PC-9 (cell line): ENCODE data around the gene PRR19. TPM values are rescaled to one million over a fixed set of nuclear protein-coding genes. Genes with fewer than 3 reads are reported as not detected.

Experiments used
- BruUV-seq: library from RNA; stranded (reverse); fragments of 400-500 nt; replicated peaks from 2 replicates; lab custom pipeline; 2021; lab: Mats Ljungman, UMichigan
- CTCF ChIA-PET: fragments of 300-600 bp; sonication (Branson Sonifier 250); formaldehyde crosslinking; loops from one replicate; lab custom pipeline; 2022; ENCODE audit warnings: antibody characterized with exemption; lab: Charles Lee
- POLR2A ChIA-PET: fragments of 300-600 bp; sonication (Branson Sonifier 250); formaldehyde crosslinking; loops from one replicate; lab custom pipeline; 2022; ENCODE audit warnings: antibody characterized with exemption; ENCODE audit not compliant: unreplicated experiment; lab: Charles Lee
- DNase-seq, 2 experiments: peaks; one replicate each; pipeline versions ENCODE4 v3.0.0 to v3.0.0-alpha.2; 2015 to 2022; ENCODE audit warnings: mixed read lengths in 1 of 2
- H2AFZ ChIP-seq: fragments of 200-600 bp; sonication (generic); 2 replicates; pipeline ENCODE4 v1.8.1; 2017; ENCODE audit warnings: antibody characterized with exemption
- H3F3A ChIP-seq: fragments of 200-600 bp; sonication (generic); 2 replicates; pipeline ENCODE4 v1.8.1; 2017; ENCODE audit warnings: antibody characterized with exemption, mild to moderate bottlenecking, low read depth; ENCODE audit not compliant: insufficient read depth
- H3K27ac ChIP-seq: fragments of 200-600 bp; sonication (generic); 2 replicates; pipeline ENCODE4 v1.6.1; 2016; ENCODE audit warnings: mixed run types
- H3K27me3 ChIP-seq: fragments of 200-600 bp; sonication (generic); 2 replicates; pipeline ENCODE4 v1.6.1; 2016; ENCODE audit warnings: low read depth, mixed run types; ENCODE audit not compliant: insufficient read depth
- H3K36me3 ChIP-seq: fragments of 200-600 bp; sonication (generic); 2 replicates; pipeline ENCODE4 v1.6.1; 2016; ENCODE audit warnings: low read depth, mixed run types
- H3K4me1 ChIP-seq: fragments of 200-600 bp; sonication (generic); replicated peaks from 2 replicates; pipeline ENCODE4 v1.6.1; 2016; ENCODE audit warnings: mixed run types; ENCODE audit not compliant: insufficient read depth
- H3K4me2 ChIP-seq: fragments of 200-600 bp; sonication (generic); 2 replicates; pipeline ENCODE4 v1.6.1; 2017; ENCODE audit warnings: mixed run types
- H3K4me3 ChIP-seq: fragments of 200-600 bp; sonication (generic); 2 replicates; pipeline ENCODE4 v1.6.1; 2016; ENCODE audit warnings: mixed run types
- H3K79me2 ChIP-seq: fragments of 200-600 bp; sonication (generic); 2 replicates; pipeline ENCODE4 v1.6.1; 2017; ENCODE audit warnings: low read depth, mixed run types
- H3K9me2 ChIP-seq: fragments of 200-600 bp; sonication (generic); 2 replicates; pipeline ENCODE4 v1.8.1; 2017; ENCODE audit warnings: mild to moderate bottlenecking; ENCODE audit not compliant: insufficient read depth
- H3K9me3 ChIP-seq: fragments of 200-600 bp; sonication (generic); 2 replicates; pipeline ENCODE4 v1.8.1; 2016; ENCODE audit warnings: low read depth; ENCODE audit not compliant: insufficient read depth
- H4K20me1 ChIP-seq: fragments of 200-600 bp; sonication (generic); 2 replicates; pipeline ENCODE4 v1.8.1; 2017; ENCODE audit not compliant: insufficient read depth
- CTCF ChIP-seq: fragments of 200-600 bp; sonication (generic); conservative IDR thresholded peaks from 2 replicates; pipeline ENCODE4 v1.6.1; 2017; ENCODE audit warnings: mixed run types, antibody characterized with exemption, mild to moderate bottlenecking, moderate library complexity
- EZH2 ChIP-seq: fragments of 200-600 bp; sonication (generic); IDR thresholded peaks from 2 replicates; pipeline ENCODE4 v1.8.0; 2017; ENCODE audit warnings: antibody characterized with exemption, low read depth
- intact Hi-C: fragments of 100-400 bp; cut with micrococcal nuclease; formaldehyde crosslinking; loops from one replicate; pipeline ENCODE4 v1.10.0; 2022; ENCODE audit not compliant: unreplicated experiment
- total RNA-seq: library from RNA; stranded (reverse); gene quantifications from 2 replicates; pipeline ENCODE4 v1.2.3, GENCODE V29; 2021

The PRR19 gene
- total RNA-seq, 1 experiment from 2014 or later, result 0.85 TPM

- H3K4me3 ChIP-seq, result peak overlapping the region; percentile 44; the same call in 1 of the 2 replicates
- no peaks in the 10 kb centered on the region for H3K9me3 ChIP-seq
- ChIA-PET POLR2A (no interaction called here), CTCF (interaction anchor here (0.6 kb wide), 1 partner anchor 1375 kb away, joined by 3 read pairs; no protein-coding TSS in a partner anchor)
- no peaks in the 10 kb centered on the region for H3K27me3 ChIP-seq
- no peak overlapping the region for H3K27ac ChIP-seq
- intact Hi-C loops, result loop anchor here (5.0 kb wide), 1 partner anchor 67 kb away; the partner anchor contains the start of gene DEDD2
- peaks cover 28% of the 10 kb centered on the region; the same call in 1 of the 2 replicates for H3F3A ChIP-seq
- H3K4me1 ChIP-seq, result peaks cover 42% of the 10 kb centered on the region
- H3K4me2 ChIP-seq, result no peak overlapping the region
- H3K36me3 ChIP-seq, result no peaks in the 10 kb centered on the region
- H3K9me2 ChIP-seq, result no peaks in the 10 kb centered on the region
- BruUV-seq, result no TSS peak
- H4K20me1 ChIP-seq, result peaks cover 15% of the 10 kb centered on the region; the same call in 1 of the 2 replicates
- peak in 1 of 2 experiments; percentile 84 for DNase-seq
- no peak for TF ChIP-seq CTCF
- no peak for TF ChIP-seq EZH2
- H2AFZ ChIP-seq, result no peak overlapping the region
- H3K79me2 ChIP-seq, result peaks cover 14% of the 10 kb centered on the region; the same call in 1 of the 2 replicates
Observed at GRCh38 chr19:42284066-42284501, 17.8 kb upstream of the PRR19 start.

- no peak for DNase-seq
- POLR2A ChIA-PET, result no interaction called here
Observed at GRCh38 chr19:42284591-42285341, 17.2 kb upstream of the PRR19 start.

More at GRCh38 chr19:42284591-42285341, 17.2 kb upstream of the PRR19 start:
- intact Hi-C loops, result loop anchor here (5.0 kb wide), 1 partner anchor 67 kb away; the partner anchor contains the start of gene DEDD2
- H3F3A ChIP-seq, result peaks cover 23% of the 10 kb centered on the region; the same call in 1 of the 2 replicates
- H3K4me1 ChIP-seq, result peaks cover 36% of the 10 kb centered on the region
- H3K4me3 ChIP-seq, result peak overlapping the region; percentile 81
- peaks cover 15% of the 10 kb centered on the region; the same call in 1 of the 2 replicates for H4K20me1 ChIP-seq
- H3K4me2 ChIP-seq, result peak overlapping the region; percentile 99
- no peak overlapping the region for H3K27ac ChIP-seq
- no peak overlapping the region for H2AFZ ChIP-seq
- BruUV-seq, result no TSS peak
- H3K9me3 ChIP-seq, result no peaks in the 10 kb centered on the region
- no peaks in the 10 kb centered on the region for H3K27me3 ChIP-seq
- H3K79me2 ChIP-seq, result peaks cover 14% of the 10 kb centered on the region; the same call in 1 of the 2 replicates
- H3K9me2 ChIP-seq, result no peaks in the 10 kb centered on the region
- CTCF ChIA-PET, result no interaction called here
- no peak for TF ChIP-seq EZH2
- no peak for TF ChIP-seq CTCF
- no peaks in the 10 kb centered on the region for H3K36me3 ChIP-seq
